ENCODE results near the gene ASGR1. TPM values are rescaled to one million over a fixed set of nuclear protein-coding genes. Genes with fewer than 3 reads are reported as not detected.

ASGR1 gene
- total RNA-seq, 2 experiments from 2014 or later: 1.1 to 2.2 TPM

- Mint-ChIP-seq H3K36me3 (ENCODE audit: low read depth) (no peaks in the 10 kb centered on the region), H3K27ac (peak overlapping the region; percentile 83), H3K9me3 (ENCODE audit: low read depth) (no peaks in the 10 kb centered on the region), H3K27me3 (no peaks in the 10 kb centered on the region), H3K4me1 (peaks cover 24% of the 10 kb centered on the region), H3K4me3 (peak overlapping the region; percentile 75)
- intact Hi-C loops (cut with DNase I, micrococcal nuclease): loop anchor here (1.0 kb wide), 4 partner anchors 9 to 182 kb away; partner anchors contain the start of genes BCL6B (in 1 of the 2) and PHF23 (in 1 of the 2)
- POLR2A ChIA-PET: interaction anchor here (0.7 kb wide), 1 partner anchor 14 kb away, joined by 5 read pairs; the partner anchor contains the start of gene DLG4
- ATAC-seq: peak; percentile 92
- DNase-seq: peak; percentile 95
- CTCF ChIA-PET: no interaction called here
Measured at GRCh38 chr17:7204828-7205461, 25.8 kb upstream of the ASGR1 start.

- intact Hi-C loops (cut with DNase I, micrococcal nuclease): no loop called here
- Mint-ChIP-seq H3K4me1 (peaks cover 24% of the 10 kb centered on the region), H3K9me3 (ENCODE audit: low read depth) (no peaks in the 10 kb centered on the region), H3K27ac (peak overlapping the region; percentile 83), H3K4me3 (peak overlapping the region; percentile 75), H3K36me3 (ENCODE audit: low read depth) (no peaks in the 10 kb centered on the region), H3K27me3 (no peaks in the 10 kb centered on the region)
- ChIA-PET POLR2A (interaction anchor here (0.5 to 0.7 kb wide), 2 partner anchors 15 to 381 kb away, joined by 3 to 5 read pairs; partner anchors contain the start of gene DLG4), CTCF (no interaction called here)
- ATAC-seq (peak; percentile 6), DNase-seq (no peak)
Measured at GRCh38 chr17:7204336-7204735, 25.2 kb upstream of the ASGR1 start.

GRCh38 chr17:7203391-7203790 lies 24.2 kb upstream of the ASGR1 start:
- ATAC-seq (no peak), DNase-seq (no peak)
- Mint-ChIP-seq H3K27ac (no peak overlapping the region), H3K9me3 (ENCODE audit: low read depth) (no peaks in the 10 kb centered on the region), H3K4me3 (no peak overlapping the region), H3K36me3 (ENCODE audit: low read depth) (no peaks in the 10 kb centered on the region), H3K27me3 (no peaks in the 10 kb centered on the region), H3K4me1 (peaks cover 24% of the 10 kb centered on the region)
- intact Hi-C loops (cut with DNase I, micrococcal nuclease): no loop called here
- POLR2A ChIA-PET: no interaction called here
- CTCF ChIA-PET: interaction anchor here (0.6 to 0.7 kb wide), 2 partner anchors 157 to 1444 kb away, joined by 3 read pairs; no protein-coding TSS in a partner anchor

GRCh38 chr17:7196651-7197401 lies 17.7 kb upstream of the ASGR1 start:
- no peak for ATAC-seq
- Mint-ChIP-seq H3K4me1 (no peaks in the 10 kb centered on the region), H3K27me3 (no peaks in the 10 kb centered on the region), H3K36me3 (ENCODE audit: low read depth) (peaks cover 4% of the 10 kb centered on the region), H3K9me3 (ENCODE audit: low read depth) (no peaks in the 10 kb centered on the region), H3K27ac (no peak overlapping the region), H3K4me3 (no peak overlapping the region)
- CTCF ChIA-PET: no interaction called here
- DNase-seq: no peak
- POLR2A ChIA-PET: interaction anchor here (0.6 kb wide), 1 partner anchor 37 kb away, joined by 4 read pairs; no protein-coding TSS in a partner anchor
- intact Hi-C loops (cut with DNase I, micrococcal nuclease): no loop called here

- Mint-ChIP-seq H3K4me3 (no peak overlapping the region), H3K27ac (no peak overlapping the region), H3K9me3 (ENCODE audit: low read depth) (no peaks in the 10 kb centered on the region), H3K27me3 (no peaks in the 10 kb centered on the region), H3K36me3 (ENCODE audit: low read depth) (peaks cover 6% of the 10 kb centered on the region), H3K4me1 (no peaks in the 10 kb centered on the region)
- intact Hi-C loops (cut with DNase I, micrococcal nuclease): no loop called here
- ATAC-seq (no peak), DNase-seq (no peak)
- ChIA-PET CTCF (no interaction called here), POLR2A (no interaction called here)
Measured at GRCh38 chr17:7195971-7196370, 16.8 kb upstream of the ASGR1 start.

- H3K9me3 Mint-ChIP-seq (ENCODE audit: low read depth): no peaks in the 10 kb centered on the region
- ATAC-seq: no peak
Measured at GRCh38 chr17:7192271-7192937, 13.2 kb upstream of the ASGR1 start.

GRCh38 chr17:7191571-7192270 lies 12.6 kb upstream of the ASGR1 start:
- DNase-seq: peak; percentile 61

More at GRCh38 chr17:7192271-7192937, 13.2 kb upstream of the ASGR1 start:
- ChIA-PET CTCF (interaction anchor here (0.9 kb wide), 1 partner anchor 147 kb away, joined by 3 read pairs; no protein-coding TSS in a partner anchor), POLR2A (no interaction called here)
- no peak for DNase-seq
- Mint-ChIP-seq H3K4me1 (no peaks in the 10 kb centered on the region), H3K4me3 (no peak overlapping the region), H3K27me3 (no peaks in the 10 kb centered on the region), H3K27ac (no peak overlapping the region), H3K36me3 (ENCODE audit: low read depth) (peaks cover 6% of the 10 kb centered on the region)
- intact Hi-C loops (cut with DNase I, micrococcal nuclease): no loop called here

GRCh38 chr17:7191069-7191468 lies 11.9 kb upstream of the ASGR1 start:
- ATAC-seq (peak; percentile 28), DNase-seq (no peak)
- CTCF ChIA-PET: interaction anchor here (1.5 kb wide), 1 partner anchor 11 kb away, joined by 3 read pairs; no protein-coding TSS in a partner anchor
- Mint-ChIP-seq H3K4me1 (no peaks in the 10 kb centered on the region), H3K27me3 (no peaks in the 10 kb centered on the region), H3K4me3 (no peak overlapping the region), H3K36me3 (ENCODE audit: low read depth) (peaks cover 6% of the 10 kb centered on the region), H3K27ac (no peak overlapping the region), H3K9me3 (ENCODE audit: low read depth) (no peaks in the 10 kb centered on the region)
- POLR2A ChIA-PET: no interaction called here
- intact Hi-C loops (cut with DNase I, micrococcal nuclease): no loop called here

More at GRCh38 chr17:7191571-7192270, 12.6 kb upstream of the ASGR1 start:
- Mint-ChIP-seq H3K27me3 (no peaks in the 10 kb centered on the region), H3K4me3 (no peak overlapping the region), H3K9me3 (ENCODE audit: low read depth) (no peaks in the 10 kb centered on the region), H3K27ac (no peak overlapping the region), H3K36me3 (ENCODE audit: low read depth) (peaks cover 6% of the 10 kb centered on the region), H3K4me1 (no peaks in the 10 kb centered on the region)
- peak; percentile 72 for ATAC-seq
- POLR2A ChIA-PET: no interaction called here
- intact Hi-C loops (cut with DNase I, micrococcal nuclease): no loop called here
- CTCF ChIA-PET: interaction anchor here (1.5 kb wide), 1 partner anchor 12 kb away, joined by 3 read pairs; no protein-coding TSS in a partner anchor

GRCh38 chr17:7190276-7190917 lies 11.2 kb upstream of the ASGR1 start:
- Mint-ChIP-seq H3K36me3 (ENCODE audit: low read depth) (peaks cover 6% of the 10 kb centered on the region), H3K4me3 (no peak overlapping the region), H3K9me3 (ENCODE audit: low read depth) (no peaks in the 10 kb centered on the region), H3K27me3 (no peaks in the 10 kb centered on the region), H3K27ac (no peak overlapping the region), H3K4me1 (no peaks in the 10 kb centered on the region)
- ChIA-PET POLR2A (no interaction called here), CTCF (interaction anchor here (1.5 kb wide), 1 partner anchor 10 kb away, joined by 3 read pairs; no protein-coding TSS in a partner anchor)
- no peak for ATAC-seq
- DNase-seq: no peak
- intact Hi-C loops (cut with DNase I, micrococcal nuclease): no loop called here

GRCh38 chr17:7186241-7186640 lies 7.1 kb upstream of the ASGR1 start:
- no peaks in the 10 kb centered on the region for H3K4me1 Mint-ChIP-seq
- ATAC-seq (peak; percentile 58), DNase-seq (peak; percentile 38)
- peaks cover 2% of the 10 kb centered on the region for H3K36me3 Mint-ChIP-seq (ENCODE audit: low read depth)
- intact Hi-C loops (cut with DNase I, micrococcal nuclease): no loop called here
- ChIA-PET CTCF (interaction anchor here (1.0 to 1.4 kb wide), 2 partner anchors 17 to 275 kb away, joined by 3 read pairs; no protein-coding TSS in a partner anchor), POLR2A (no interaction called here)
- no peak overlapping the region for H3K4me3 Mint-ChIP-seq
- no peak overlapping the region for H3K27ac Mint-ChIP-seq
- no peaks in the 10 kb centered on the region for H3K9me3 Mint-ChIP-seq (ENCODE audit: low read depth)
- no peaks in the 10 kb centered on the region for H3K27me3 Mint-ChIP-seq
